GM18870 (cell line): ENCODE results near the gene DDX39A.
"Not testable (repeated sequence)": the region's sequence is repeated elsewhere in the genome, so short reads cannot be mapped to it uniquely, and the experiment has no call there.

Source experiments
- ATAC-seq: cut with Tn5 transposase; IDR thresholded peaks from one replicate; pipeline ENCODE4 v1.9.1; 2021; ENCODE audit warnings: moderate library complexity; ENCODE audit not compliant: unreplicated experiment

The DDX39A gene

GRCh38 chr19:14419106-14419813, at the start of gene DDX39A:
Gene DDX39A (minus strand): TSS chr19:14419341. CDS start chr19:14413220, 6,121 bp downstream.
- peak; percentile 86 for ATAC-seq

GRCh38 chr19:14467816-14468215, 48.7 kb upstream of the DDX39A start:
- no peak for ATAC-seq

GRCh38 chr19:14467391-14467790, 48.2 kb upstream of the DDX39A start:
- ATAC-seq: no peak

- ATAC-seq: no peak
Observed at GRCh38 chr19:14463747-14464146, 44.6 kb upstream of the DDX39A start.

GRCh38 chr19:14462401-14462800, 43.3 kb upstream of the DDX39A start:
- not testable (repeated sequence) for ATAC-seq

GRCh38 chr19:14460935-14461334, 41.8 kb upstream of the DDX39A start:
- no peak for ATAC-seq

- ATAC-seq: no peak
Observed at GRCh38 chr19:14459703-14460102, 40.6 kb upstream of the DDX39A start.

- not testable (repeated sequence) for ATAC-seq
Observed at GRCh38 chr19:14452303-14452702, 33.2 kb upstream of the DDX39A start.

GRCh38 chr19:14450876-14451275, 31.7 kb upstream of the DDX39A start:
- ATAC-seq: no peak

- no peak for ATAC-seq
Observed at GRCh38 chr19:14450168-14450874, 31.2 kb upstream of the DDX39A start.

GRCh38 chr19:14449321-14449720, 30.2 kb upstream of the DDX39A start:
- no peak for ATAC-seq

- no peak for ATAC-seq
Observed at GRCh38 chr19:14446336-14447036, 27.3 kb upstream of the DDX39A start.

GRCh38 chr19:14443632-14444216, 24.6 kb upstream of the DDX39A start:
- ATAC-seq: no peak

- no peak for ATAC-seq
Observed at GRCh38 chr19:14442891-14443631, 23.9 kb upstream of the DDX39A start.

- no peak for ATAC-seq
Observed at GRCh38 chr19:14441041-14441938, 22.1 kb upstream of the DDX39A start.

- ATAC-seq: peak; percentile 69
Observed at GRCh38 chr19:14440049-14440448, 20.9 kb upstream of the DDX39A start.

- no peak for ATAC-seq
Observed at GRCh38 chr19:14439014-14439413, 19.9 kb upstream of the DDX39A start.

GRCh38 chr19:14437578-14438140, 18.5 kb upstream of the DDX39A start:
- no peak for ATAC-seq

GRCh38 chr19:14435320-14436050, 16.3 kb upstream of the DDX39A start:
- ATAC-seq: no peak
